ENCODE data around the gene HIPK2.

HIPK2 gene

GRCh38 chr7:139683137-139683921 is 94.5 kb downstream of the HIPK2 start:
- TF ChIP-seq, protein P1, sequence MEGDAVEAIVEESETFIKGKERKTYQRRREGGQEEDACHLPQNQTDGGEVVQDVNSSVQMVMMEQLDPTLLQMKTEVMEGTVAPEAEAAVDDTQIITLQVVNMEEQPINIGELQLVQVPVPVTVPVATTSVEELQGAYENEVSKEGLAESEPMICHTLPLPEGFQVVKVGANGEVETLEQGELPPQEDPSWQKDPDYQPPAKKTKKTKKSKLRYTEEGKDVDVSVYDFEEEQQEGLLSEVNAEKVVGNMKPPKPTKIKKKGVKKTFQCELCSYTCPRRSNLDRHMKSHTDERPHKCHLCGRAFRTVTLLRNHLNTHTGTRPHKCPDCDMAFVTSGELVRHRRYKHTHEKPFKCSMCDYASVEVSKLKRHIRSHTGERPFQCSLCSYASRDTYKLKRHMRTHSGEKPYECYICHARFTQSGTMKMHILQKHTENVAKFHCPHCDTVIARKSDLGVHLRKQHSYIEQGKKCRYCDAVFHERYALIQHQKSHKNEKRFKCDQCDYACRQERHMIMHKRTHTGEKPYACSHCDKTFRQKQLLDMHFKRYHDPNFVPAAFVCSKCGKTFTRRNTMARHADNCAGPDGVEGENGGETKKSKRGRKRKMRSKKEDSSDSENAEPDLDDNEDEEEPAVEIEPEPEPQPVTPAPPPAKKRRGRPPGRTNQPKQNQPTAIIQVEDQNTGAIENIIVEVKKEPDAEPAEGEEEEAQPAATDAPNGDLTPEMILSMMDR (conservative IDR thresholded peaks at IDR 0.05): no peak
- H3K27ac ChIP-seq: peak overlapping the region; percentile 98

DNA sequence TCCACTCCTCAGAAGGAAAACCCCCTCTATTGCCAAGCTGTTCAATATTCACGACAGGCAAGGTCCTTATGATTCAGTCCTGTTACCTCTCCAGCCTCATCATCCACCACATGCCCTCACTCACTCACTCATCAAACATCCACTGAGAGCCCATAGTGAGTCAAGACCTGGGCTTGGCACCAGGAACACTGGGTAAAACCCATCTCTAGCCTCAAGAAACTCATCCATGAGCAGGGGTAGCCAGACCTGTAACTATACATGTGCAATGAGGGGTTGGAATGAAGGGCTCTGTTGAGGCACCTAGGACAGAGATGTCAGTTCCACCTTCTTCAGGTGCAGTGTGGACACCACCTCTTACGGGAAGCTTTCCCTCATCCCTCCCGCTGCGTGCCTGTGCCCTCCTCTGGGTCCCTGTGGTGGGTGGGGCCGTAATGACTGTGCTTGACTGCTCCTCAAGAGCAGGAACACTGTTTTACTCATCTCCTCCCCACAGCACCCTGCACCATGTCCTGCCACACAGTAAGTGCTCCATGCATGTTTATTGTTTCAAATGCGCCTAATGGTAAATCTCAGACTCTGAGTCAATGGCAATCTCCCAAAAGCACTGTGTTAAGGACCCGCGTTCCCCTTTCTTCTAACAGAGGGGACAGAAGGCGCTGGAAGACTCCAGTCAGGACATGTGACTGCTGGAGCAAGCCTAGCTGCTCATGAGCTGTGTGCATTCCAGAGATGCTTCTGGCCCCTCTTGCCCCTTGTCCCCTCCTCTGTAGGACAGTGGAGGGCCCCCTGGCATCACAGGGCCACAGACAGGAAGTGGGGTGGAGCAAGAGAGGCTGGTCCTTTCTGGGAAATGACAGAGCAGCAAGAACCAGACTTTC is 95.4 kb downstream of the HIPK2 start:
- H3K27ac ChIP-seq: peak overlapping the region; percentile 98

GRCh38 chr7:139681812-139682135 is 96.0 kb downstream of the HIPK2 start:
- TF ChIP-seq, protein P1 (conservative IDR thresholded peaks at IDR 0.05): no peak
- H3K27ac ChIP-seq: peak overlapping the region; percentile 98

More for the DNA sequence above, 95.4 kb downstream of the HIPK2 start:
- TF ChIP-seq, protein P1 (conservative IDR thresholded peaks at IDR 0.05): no peak

- TF ChIP-seq, protein P1 (conservative IDR thresholded peaks at IDR 0.05): no peak
- H3K27ac ChIP-seq: peak overlapping the region; percentile 98
Observed at GRCh38 chr7:139681463-139681755, 96.4 kb downstream of the HIPK2 start.

DNA sequence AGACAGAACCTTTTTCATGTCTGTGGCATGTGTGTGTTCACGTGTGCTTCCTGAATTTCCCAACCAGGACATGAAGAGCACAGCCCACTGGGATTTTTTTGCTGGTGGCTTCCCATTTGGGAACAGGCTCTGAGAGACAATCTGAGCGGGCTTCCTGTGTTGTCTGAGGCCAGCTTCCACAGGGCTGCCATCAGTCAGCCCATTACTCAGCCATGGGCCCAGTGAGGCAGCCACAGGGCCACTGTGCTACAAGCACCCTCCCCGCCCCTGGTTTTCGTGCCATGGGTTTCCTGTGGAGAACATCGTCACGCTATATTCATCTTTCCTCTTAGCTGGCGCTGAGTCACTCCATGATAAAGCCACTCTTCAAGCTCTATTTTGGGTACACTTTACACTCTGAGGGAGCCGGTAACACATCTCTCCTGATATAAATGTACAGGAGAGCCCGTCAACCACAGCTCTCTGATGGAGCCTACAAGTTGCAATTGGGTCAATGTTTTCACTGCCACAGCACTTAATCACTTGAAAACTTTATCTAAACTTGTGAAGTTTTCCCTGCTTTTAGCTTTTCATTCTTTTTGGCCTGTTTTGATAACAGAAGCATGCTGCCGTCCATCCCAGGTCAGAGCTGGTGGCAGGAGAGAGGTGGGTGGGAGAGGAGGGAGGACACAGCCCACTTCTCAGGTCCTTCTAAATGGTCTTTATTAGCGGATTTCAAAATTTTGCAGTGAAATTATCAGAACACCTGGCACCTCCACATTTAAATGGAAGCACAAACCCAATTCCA is 96.9 kb downstream of the HIPK2 start:
- TF ChIP-seq, protein P1 (conservative IDR thresholded peaks at IDR 0.05): no peak
- H3K27ac ChIP-seq: peak overlapping the region; percentile 98

DNA sequence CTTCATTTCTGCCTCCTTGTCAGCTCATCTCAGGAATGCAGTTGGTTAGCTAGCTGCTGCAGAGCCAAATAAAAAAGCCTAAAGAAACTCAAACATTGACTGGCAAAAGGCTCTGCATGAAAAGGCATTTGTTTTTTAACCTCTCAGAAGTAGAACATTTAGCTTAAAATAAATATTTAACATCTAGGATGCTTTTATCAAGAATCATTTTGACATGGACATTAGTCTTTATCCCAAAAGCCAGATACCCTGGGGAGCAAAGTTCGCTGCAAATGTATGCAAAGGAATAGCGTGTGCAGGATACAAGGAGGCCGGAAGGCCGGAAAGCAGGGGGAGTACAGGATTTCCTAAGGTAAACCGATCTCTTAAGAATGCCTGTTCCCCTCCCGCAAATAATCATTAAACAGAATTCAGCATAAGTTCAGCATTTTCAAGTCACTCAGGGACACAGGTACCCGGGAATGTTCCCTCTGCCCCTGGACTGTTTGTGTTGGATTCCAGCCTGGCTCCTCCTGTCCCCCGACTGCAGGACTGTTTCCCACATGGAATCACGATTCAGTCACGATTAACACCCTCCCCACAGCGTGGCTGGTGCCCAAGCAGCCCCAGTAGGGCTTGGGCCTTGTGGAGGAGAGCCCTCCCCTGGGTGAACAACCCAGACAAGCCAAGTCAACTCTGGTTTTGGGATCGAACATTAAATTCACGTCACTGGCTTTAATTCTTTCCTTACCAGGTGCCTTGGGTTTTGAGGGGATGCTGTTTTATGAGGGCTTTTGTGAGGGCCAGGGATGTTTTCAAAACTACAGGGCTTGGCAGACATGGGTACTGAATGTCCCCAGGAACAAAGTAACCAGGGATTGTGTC is 97.8 kb downstream of the HIPK2 start:
- peak overlapping the region; percentile 98 for H3K27ac ChIP-seq
- TF ChIP-seq, protein P1 (conservative IDR thresholded peaks at IDR 0.05): no peak
